Tibial nerve (tissue), 4 donors: ENCODE measurements around the gene OCRL.

Experiments
- CTCF ChIP-seq, 5 experiments: fragments of 200-600 bp in 3 of 5; fragments of 450-650 bp in 2 of 5; sonication (generic) in 3 of 5; IDR thresholded peaks; one replicate each; pipeline ENCODE4 v1.5.1; 2016 to 2019; ENCODE audit warnings: antibody characterized with exemption in 5 of 5, mild to moderate bottlenecking in 3 of 5, moderate library complexity in 2 of 5
- EP300 ChIP-seq, 2 donors: sonication (generic); formaldehyde crosslinking; IDR thresholded peaks; one replicate each; pipeline ENCODE4 v1.6.1; 2017; ENCODE audit warnings: antibody characterized with exemption in 2 of 2, mild to moderate bottlenecking in 1 of 2
- POLR2A ChIP-seq, 2 donors: fragments of 450-650 bp; IDR thresholded peaks; one replicate each; pipeline ENCODE4 v1.6.1; 2017; ENCODE audit warnings: antibody characterized with exemption in 2 of 2, mild to moderate bottlenecking in 2 of 2, moderate library complexity in 2 of 2

DNA sequence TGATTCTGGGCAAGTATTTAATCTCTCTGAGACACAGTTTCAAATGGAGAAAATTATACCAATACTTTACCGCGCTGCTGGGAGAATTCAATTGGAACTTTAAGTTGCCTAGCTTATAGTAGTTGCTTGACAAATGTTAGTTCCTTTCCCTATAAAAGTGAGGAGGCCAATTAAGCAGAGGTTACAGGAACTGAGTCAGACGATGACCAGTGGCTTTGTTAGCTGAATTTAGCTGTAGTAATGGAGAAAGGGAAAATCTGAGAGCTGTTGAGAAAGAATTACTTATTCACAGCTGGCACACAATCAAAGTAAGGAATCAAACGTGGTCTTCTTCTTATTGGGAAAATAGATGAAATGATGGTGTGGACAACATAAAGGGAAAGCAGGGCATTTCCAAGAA is 46.4 kb upstream of the OCRL start:
- TF ChIP-seq CTCF (IDR thresholded peaks at IDR 0.05) = no peak
- TF ChIP-seq EP300 (IDR thresholded peaks at IDR 0.05) = no peak
- no peak for TF ChIP-seq POLR2A (IDR thresholded peaks at IDR 0.05)
